ENCODE data around the gene ENTR1. TPM values are rescaled to one million over a fixed set of nuclear protein-coding genes. Genes with fewer than 3 reads are reported as not detected.

The ENTR1 gene
- total and polyA plus RNA-seq, 12 donors, result 11.5 to 26.9 (median 15.8) TPM

- Histone ChIP-seq H3K9me3 (no peaks in the 10 kb centered on the region), H3K36me3 (peaks cover 0 to 63% (median 35%) of the 10 kb centered on the region in 9 donors), H3K27ac (no peak overlapping the region), H3K4me1 (peaks cover 8 to 36% (median 25%) of the 10 kb centered on the region in 9 donors), H3K27me3 (no peaks in the 10 kb centered on the region), H3K4me3 (no peak overlapping the region)
- DNase-seq, result no peak
- no peak for TF ChIP-seq CTCF (IDR thresholded peaks at IDR 0.05)
- WGBS, 2 donors, result 39 to 48% methylated on average over 9 of the region's 9 CpGs
- ATAC-seq, result no peak
- intact Hi-C loops (cut with DNase I), result no loop called here
Observed at GRCh38 chr9:136412962-136413361, 2.5 kb upstream of the ENTR1 start.

- H3K4me3 ChIP-seq, result peak overlapping the region; percentile 62 to 100 (median 96)
- WGBS, 2 donors, result 33 to 39% methylated on average over 4 of the region's 4 CpGs
- H3K27ac ChIP-seq, result peak overlapping the region in 3 of 10 donors; percentile 89 to 93 (median 91)
- no peak for ATAC-seq
- H3K9me3 ChIP-seq, result no peaks in the 10 kb centered on the region
- intact Hi-C loops (cut with DNase I), result no loop called here
- DNase-seq, result no peak
- no peak for TF ChIP-seq CTCF (IDR thresholded peaks at IDR 0.05)
- H3K27me3 ChIP-seq, result no peaks in the 10 kb centered on the region
- peaks cover 8 to 36% (median 25%) of the 10 kb centered on the region in 9 donors for H3K4me1 ChIP-seq
- H3K36me3 ChIP-seq, result peaks cover 0 to 62% (median 26%) of the 10 kb centered on the region in 9 donors
Observed at GRCh38 chr9:136411378-136411777, 964 bp upstream of the ENTR1 start.

- DNase-seq (no peak), ATAC-seq (peak in 7 of 8 donors; percentile 10 to 29 (median 20))
Observed at GRCh38 chr9:136409557-136410455, 608 bp downstream of the ENTR1 start.

More at GRCh38 chr9:136409557-136410455, 608 bp downstream of the ENTR1 start:
- 11 to 12% methylated on average over 71 of the region's 71 CpGs for WGBS, 2 donors
- peak overlapping the region in 9 of 10 donors; percentile 64 to 94 (median 89) for H3K27ac ChIP-seq
- peaks cover 8 to 36% (median 25%) of the 10 kb centered on the region in 9 donors for H3K4me1 ChIP-seq
- no peaks in the 10 kb centered on the region for H3K27me3 ChIP-seq
- TF ChIP-seq CTCF (IDR thresholded peaks at IDR 0.05), result no peak
- peak overlapping the region; percentile 50 to 100 (median 96) for H3K4me3 ChIP-seq
- H3K36me3 ChIP-seq, result peaks cover 0 to 62% (median 28%) of the 10 kb centered on the region in 9 donors
- H3K9me3 ChIP-seq, result no peaks in the 10 kb centered on the region
- intact Hi-C loops (cut with DNase I), result loop anchor here in 2 of 10 donors (10.0 kb wide), 2 partner anchors 65 to 95 kb away; no protein-coding TSS in a partner anchor

Measured in heart right ventricle (tissue), 16 donors.